GM23338 (cell line): ENCODE measurements around the gene OGFOD2. TPM values are rescaled to one million over a fixed set of nuclear protein-coding genes. Genes with fewer than 3 reads are reported as not detected.

Source experiments
- ATAC-seq: fragments of 200-7000 bp; cut with Tn5 transposase; 3 replicates; pipeline ENCODE4 v1.9.1; 2020
- DNase-seq: peaks from one replicate; pipeline ENCODE4 v3.0.0-alpha.2; 2015; ENCODE audit warnings: low spot score
- H2AFZ ChIP-seq: fragments of 200-600 bp; sonication (generic); 2 replicates; pipeline ENCODE4 v1.8.0; 2016; ENCODE audit warnings: antibody characterized with exemption, mild to moderate bottlenecking, moderate library complexity
- H3F3A ChIP-seq: fragments of 200-600 bp; sonication (generic); replicated peaks from 2 replicates; pipeline ENCODE4 v1.8.0; 2017; ENCODE audit warnings: antibody characterized with exemption, mixed run types, low read depth
- H3K27ac ChIP-seq: fragments of 200-600 bp; sonication (generic); 2 replicates; pipeline ENCODE4 v1.6.1; 2016; ENCODE audit warnings: low read depth
- H3K27me3 ChIP-seq: fragments of 200-600 bp; sonication (generic); 2 replicates; pipeline ENCODE4 v1.8.0; 2016; ENCODE audit warnings: mild to moderate bottlenecking, mixed run types, moderate library complexity; ENCODE audit not compliant: insufficient read depth
- H3K36me3 ChIP-seq: fragments of 200-600 bp; sonication (generic); 2 replicates; pipeline ENCODE4 v1.8.0; 2016; ENCODE audit warnings: mild to moderate bottlenecking; ENCODE audit not compliant: insufficient read depth
- H3K4me1 ChIP-seq: fragments of 200-600 bp; sonication (generic); 2 replicates; pipeline ENCODE4 v1.8.0; 2016; ENCODE audit warnings: mild to moderate bottlenecking, moderate library complexity; ENCODE audit not compliant: insufficient read depth
- H3K4me2 ChIP-seq: fragments of 200-600 bp; sonication (generic); 2 replicates; pipeline ENCODE4 v1.7.1; 2017; ENCODE audit warnings: mixed run types
- H3K4me3 ChIP-seq: fragments of 200-600 bp; sonication (generic); 2 replicates; pipeline ENCODE4 v1.6.1; 2016; ENCODE audit warnings: mixed run types
- H3K79me2 ChIP-seq: fragments of 200-600 bp; sonication (generic); replicated peaks from 2 replicates; pipeline ENCODE4 v1.8.0; 2017; ENCODE audit warnings: mild to moderate bottlenecking; ENCODE audit not compliant: insufficient read depth
- H3K9me2 ChIP-seq: fragments of 200-600 bp; sonication (generic); 2 replicates; pipeline ENCODE4 v1.8.0; 2017; ENCODE audit not compliant: insufficient read depth
- H4K20me1 ChIP-seq: fragments of 200-600 bp; sonication (generic); replicated peaks from 2 replicates; pipeline ENCODE4 v1.8.0; 2017; ENCODE audit warnings: mild to moderate bottlenecking; ENCODE audit not compliant: insufficient read depth
- H3K27ac Mint-ChIP-seq: 2 replicates; pipeline ENCODE4 v1.8.0; 2020; ENCODE audit warnings: inconsistent platforms, mild to moderate bottlenecking, moderate library complexity, mixed read lengths
- H3K27me3 Mint-ChIP-seq: 3 replicates; pipeline ENCODE4 v1.8.0; 2022; ENCODE audit warnings: low read depth, mild to moderate bottlenecking, moderate library complexity, mixed read lengths, inconsistent platforms; ENCODE audit not compliant: insufficient read depth, poor library complexity
- H3K36me3 Mint-ChIP-seq: 3 replicates; pipeline ENCODE4 v1.8.0; 2021; ENCODE audit warnings: low read depth, mild to moderate bottlenecking, inconsistent platforms, moderate library complexity, mixed read lengths
- H3K4me1 Mint-ChIP-seq: 3 replicates; pipeline ENCODE4 v1.8.0; 2020; ENCODE audit warnings: mild to moderate bottlenecking, inconsistent platforms, mixed read lengths
- H3K4me3 Mint-ChIP-seq: 3 replicates; pipeline ENCODE4 v1.8.0; 2021; ENCODE audit warnings: moderate library complexity, mild to moderate bottlenecking, inconsistent platforms, mixed read lengths
- H3K9me3 Mint-ChIP-seq: 3 replicates; pipeline ENCODE4 v1.8.0; 2020; ENCODE audit warnings: moderate library complexity, mild to moderate bottlenecking, inconsistent platforms, mixed read lengths
- CREB1 ChIP-seq: fragments of 250-450 bp; sonication (Bioruptor Pico); IDR thresholded peaks from 2 replicates; pipeline ENCODE4 v1.5.0; 2020; ENCODE audit warnings: low read depth, mild to moderate bottlenecking, moderate library complexity
- CTCF ChIP-seq, 2 experiments: fragments of 200-600 bp in 1 of 2; sonication (generic) in 1 of 2; conservative IDR thresholded peaks; 2 replicates each; pipeline versions ENCODE4 v1.5.1 to v1.6.1; 2016 to 2017; ENCODE audit warnings: antibody characterized with exemption in 2 of 2, low read depth in 2 of 2, mild to moderate bottlenecking in 2 of 2, moderate library complexity in 1 of 2
- ETS1 ChIP-seq: IDR thresholded peaks from 2 replicates; pipeline ENCODE4 v1.6.1; 2016; ENCODE audit warnings: antibody characterized with exemption
- EZH2 ChIP-seq: fragments of 200-600 bp; sonication (generic); IDR thresholded peaks from one replicate; pipeline ENCODE4 v1.8.0; 2017; ENCODE audit warnings: antibody characterized with exemption, mild to moderate bottlenecking, low read depth; ENCODE audit not compliant: unreplicated experiment
- EZH2phosphoT487 ChIP-seq: fragments of 200-600 bp; sonication (generic); IDR thresholded peaks from one replicate; pipeline ENCODE4 v1.8.1; 2018; ENCODE audit warnings: antibody characterized with exemption; ENCODE audit not compliant: unreplicated experiment
- JUNB ChIP-seq: IDR thresholded peaks from one replicate; pipeline ENCODE4 v1.6.1; 2016; ENCODE audit warnings: antibody characterized with exemption; ENCODE audit not compliant: unreplicated experiment
- NANOG ChIP-seq: IDR thresholded peaks from 2 replicates; pipeline ENCODE4 v1.6.1; 2016; ENCODE audit warnings: antibody characterized with exemption, borderline replicate concordance
- POLR2AphosphoS5 ChIP-seq: IDR thresholded peaks from 2 replicates; pipeline ENCODE4 v1.6.1; 2016; ENCODE audit warnings: antibody characterized with exemption, low read depth
- REST ChIP-seq: IDR thresholded peaks from one replicate; pipeline ENCODE4 v1.6.1; 2018; ENCODE audit warnings: antibody characterized with exemption; ENCODE audit not compliant: unreplicated experiment
- STAT1 ChIP-seq: IDR thresholded peaks from one replicate; pipeline ENCODE4 v1.6.1; 2016; ENCODE audit warnings: antibody characterized with exemption; ENCODE audit not compliant: unreplicated experiment
- ZNF114 ChIP-seq: fragments of 250-450 bp; sonication (Bioruptor Pico); IDR thresholded peaks from 2 replicates; pipeline ENCODE4 v1.5.0; 2020; ENCODE audit warnings: mild to moderate bottlenecking, moderate library complexity
- ZNF331 ChIP-seq: fragments of 250-450 bp; sonication (Bioruptor Pico); IDR thresholded peaks from 2 replicates; pipeline ENCODE4 v1.5.0; 2020; ENCODE audit warnings: low read depth, mild to moderate bottlenecking, moderate library complexity
- ZNF462 ChIP-seq: fragments of 250-450 bp; sonication (Bioruptor Pico); IDR thresholded peaks from 2 replicates; pipeline ENCODE4 v1.5.0; 2020; ENCODE audit warnings: mild to moderate bottlenecking, moderate library complexity
- polyA plus RNA-seq: library from polyadenylated mRNA; unstranded; fragments of >200 nt; fragmentation: Nextera tagmentation; extraction: Ambion mirVana; gene quantifications from 2 replicates; pipeline ENCODE4 v1.2.1, GENCODE V29; 2016
- total RNA-seq: library from RNA; depleted of rRNA; stranded (reverse); fragments of >200 nt; shearing (Covaris generic); gene quantifications from 2 replicates; pipeline ENCODE4 v1.2.3, GENCODE V29; 2014

The OGFOD2 gene
- total and polyA plus RNA-seq, 2 experiments from 2014 or later, result 13.1 to 16.1 TPM

- H3K27me3 ChIP-seq, result no peaks in the 10 kb centered on the region
- no peak overlapping the region for H2AFZ ChIP-seq
- H3K27me3 Mint-ChIP-seq, result peaks cover 4% of the 10 kb centered on the region
- no peaks in the 10 kb centered on the region for H3K79me2 ChIP-seq
- no peak for DNase-seq
- H3K36me3 ChIP-seq, result no peaks in the 10 kb centered on the region
- no peak overlapping the region for H3K4me3 Mint-ChIP-seq
- no peaks in the 10 kb centered on the region for H3K4me1 ChIP-seq
- no peaks in the 10 kb centered on the region for H3K9me2 ChIP-seq
- H3F3A ChIP-seq, result no peaks in the 10 kb centered on the region
- no peak overlapping the region for H3K4me3 ChIP-seq
- no peak overlapping the region for H3K27ac Mint-ChIP-seq
- no peaks in the 10 kb centered on the region for H4K20me1 ChIP-seq
- H3K4me2 ChIP-seq, result no peak overlapping the region
- ATAC-seq, result no peak
- TF ChIP-seq ETS1 (no peak), POLR2AphosphoS5 (no peak), ZNF114 (CRISPR knock-in tag) (no peak), ZNF331 (no peak), REST (no peak), STAT1 (no peak), CTCF (conservative IDR thresholded peaks at IDR 0.05; ENCODE audit: low read depth in 2 of 2) (no peak), CREB1 (CRISPR knock-in tag) (no peak), NANOG (no peak), EZH2 (no peak), ZNF462 (no peak), JUNB (no peak), EZH2phosphoT487 (no peak)
- H3K36me3 Mint-ChIP-seq, result no peaks in the 10 kb centered on the region
- no peaks in the 10 kb centered on the region; the same call in 2 of the 3 replicates for H3K9me3 Mint-ChIP-seq
- no peaks in the 10 kb centered on the region; the same call in 2 of the 3 replicates for H3K4me1 Mint-ChIP-seq
- H3K27ac ChIP-seq, result no peak overlapping the region
Measured at GRCh38 chr12:123006977-123007376, 31.9 kb downstream of the OGFOD2 start.
